Panc1 (cell line): ENCODE results near the gene GSK3B.

ENCODE experiments used
- CTCF ChIP-seq: fragments of 450-650 bp; IDR thresholded peaks from 2 replicates; pipeline ENCODE4 v1.5.1; 2017; ENCODE audit warnings: mild to moderate bottlenecking
- REST ChIP-seq, 2 experiments: IDR thresholded peaks; 2 replicates each; pipeline ENCODE4 v1.6.1; 2011 to 2012; ENCODE audit warnings: low read depth in 2 of 2, control low read depth in 1 of 2, low read length in 1 of 2, mild to moderate bottlenecking in 1 of 2, moderate library complexity in 1 of 2; ENCODE audit not compliant: insufficient read depth in 1 of 2

GRCh38 chr3:119974656-119975055 is 119.6 kb downstream of the GSK3B start:
- TF ChIP-seq CTCF (no peak), REST (IDR thresholded peaks at IDR 0.05; ENCODE audit: insufficient read depth in 1 of 2, low read depth in 2 of 2, low read length in 1 of 2) (no peak)
